ENCODE measurements around the gene TBC1D16.

TBC1D16 gene

GRCh38 chr17:79937391-79938335 lies 98.0 kb downstream of the TBC1D16 start:
- no peak for DNase-seq (ENCODE audit: low read depth)

GRCh38 chr17:79936641-79937381 lies 98.9 kb downstream of the TBC1D16 start:
- DNase-seq (ENCODE audit: low read depth): no peak

DNA sequence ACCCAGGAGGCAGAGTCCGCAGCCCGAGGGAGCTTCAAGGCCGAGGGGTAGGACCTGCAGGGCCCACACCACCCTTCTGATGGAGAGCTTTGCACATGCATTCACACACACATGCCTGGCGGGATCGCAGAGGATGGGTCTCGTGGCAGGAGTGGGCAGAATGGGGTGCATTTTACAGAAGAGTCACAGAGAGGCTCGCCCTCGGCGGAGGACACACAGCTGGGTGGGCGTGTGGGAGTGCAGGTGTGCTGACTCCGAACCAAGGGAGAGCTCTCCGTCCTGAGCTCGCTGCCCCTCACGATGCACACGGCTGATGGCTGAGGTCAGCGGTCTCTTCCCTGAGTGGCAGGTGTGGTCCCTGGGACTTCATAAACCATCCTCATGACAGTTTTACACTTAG lies 99.6 kb downstream of the TBC1D16 start:
- DNase-seq (ENCODE audit: low read depth): no peak

- no peak for DNase-seq (ENCODE audit: low read depth)
Observed at GRCh38 chr17:79935197-79935885, 100.3 kb downstream of the TBC1D16 start.

- DNase-seq (ENCODE audit: low read depth): no peak
Observed at GRCh38 chr17:79934653-79934970, 101.1 kb downstream of the TBC1D16 start.

GRCh38 chr17:79933863-79934652 lies 101.6 kb downstream of the TBC1D16 start:
- no peak for DNase-seq (ENCODE audit: low read depth)

DNA sequence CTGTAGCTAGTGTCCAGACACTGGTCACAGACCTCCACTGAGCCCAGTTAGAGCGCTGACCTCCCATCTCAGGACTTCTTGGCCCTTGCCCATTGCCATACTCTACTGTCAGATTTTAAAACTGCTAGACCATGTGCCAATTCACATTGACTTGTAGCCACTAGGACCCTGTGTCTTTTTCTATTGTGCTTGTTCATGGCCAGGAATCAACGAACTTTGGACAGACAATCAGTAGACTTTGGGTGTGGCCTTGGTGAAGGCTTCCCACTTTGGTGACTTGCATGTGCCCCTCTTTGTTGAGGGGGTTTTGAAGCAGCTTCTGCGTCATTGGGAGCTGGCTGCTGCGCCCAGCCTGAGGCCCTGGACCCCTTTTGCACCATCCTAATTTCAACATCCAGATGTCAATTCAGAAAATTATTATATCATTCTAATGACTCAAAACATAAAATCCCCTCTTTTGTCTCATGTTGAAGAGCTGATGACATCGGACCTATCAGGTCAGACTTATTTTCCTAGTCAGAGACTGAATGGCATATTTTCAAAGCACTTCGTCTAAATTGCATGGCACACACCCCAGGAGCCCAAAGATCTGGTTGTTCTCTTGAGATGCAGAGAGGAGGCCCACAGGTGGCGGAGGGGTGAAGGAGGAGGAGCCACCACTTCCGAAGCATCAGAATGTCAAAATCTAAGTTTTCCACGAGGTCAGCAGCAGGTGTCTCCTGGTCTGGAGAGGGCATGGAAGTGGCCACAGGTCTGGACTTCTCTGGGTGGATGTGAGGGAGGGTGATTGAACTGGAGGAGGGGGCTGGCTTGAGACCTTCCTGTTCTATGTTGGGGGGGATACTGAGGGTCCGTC lies 103.0 kb downstream of the TBC1D16 start:
- DNase-seq (ENCODE audit: low read depth): no peak

DNA sequence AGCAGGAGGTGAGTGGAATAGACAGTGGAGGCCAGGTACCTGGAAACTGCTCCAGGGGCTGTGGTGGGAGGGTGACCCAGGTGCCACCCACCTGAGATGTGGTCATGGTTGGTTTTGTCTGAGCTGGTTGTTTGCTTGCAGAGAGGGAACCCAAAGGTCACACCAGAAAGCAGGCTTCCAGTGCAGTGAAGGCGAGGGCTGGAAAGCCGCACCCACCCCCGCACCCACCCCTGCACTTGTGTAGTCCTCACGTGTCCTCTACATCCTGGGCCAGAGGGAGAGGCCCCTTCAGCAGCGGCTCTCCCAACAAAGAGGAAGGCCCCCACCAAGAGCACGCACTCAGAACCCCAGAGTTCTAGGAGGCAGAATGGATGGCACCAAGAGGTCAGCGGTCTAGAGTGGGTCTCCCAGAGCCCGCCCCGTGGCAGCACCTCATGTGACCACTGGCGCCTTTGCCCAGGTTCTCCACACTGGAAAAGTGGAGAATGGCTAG lies 103.8 kb downstream of the TBC1D16 start:
- DNase-seq (ENCODE audit: low read depth): no peak

DNA sequence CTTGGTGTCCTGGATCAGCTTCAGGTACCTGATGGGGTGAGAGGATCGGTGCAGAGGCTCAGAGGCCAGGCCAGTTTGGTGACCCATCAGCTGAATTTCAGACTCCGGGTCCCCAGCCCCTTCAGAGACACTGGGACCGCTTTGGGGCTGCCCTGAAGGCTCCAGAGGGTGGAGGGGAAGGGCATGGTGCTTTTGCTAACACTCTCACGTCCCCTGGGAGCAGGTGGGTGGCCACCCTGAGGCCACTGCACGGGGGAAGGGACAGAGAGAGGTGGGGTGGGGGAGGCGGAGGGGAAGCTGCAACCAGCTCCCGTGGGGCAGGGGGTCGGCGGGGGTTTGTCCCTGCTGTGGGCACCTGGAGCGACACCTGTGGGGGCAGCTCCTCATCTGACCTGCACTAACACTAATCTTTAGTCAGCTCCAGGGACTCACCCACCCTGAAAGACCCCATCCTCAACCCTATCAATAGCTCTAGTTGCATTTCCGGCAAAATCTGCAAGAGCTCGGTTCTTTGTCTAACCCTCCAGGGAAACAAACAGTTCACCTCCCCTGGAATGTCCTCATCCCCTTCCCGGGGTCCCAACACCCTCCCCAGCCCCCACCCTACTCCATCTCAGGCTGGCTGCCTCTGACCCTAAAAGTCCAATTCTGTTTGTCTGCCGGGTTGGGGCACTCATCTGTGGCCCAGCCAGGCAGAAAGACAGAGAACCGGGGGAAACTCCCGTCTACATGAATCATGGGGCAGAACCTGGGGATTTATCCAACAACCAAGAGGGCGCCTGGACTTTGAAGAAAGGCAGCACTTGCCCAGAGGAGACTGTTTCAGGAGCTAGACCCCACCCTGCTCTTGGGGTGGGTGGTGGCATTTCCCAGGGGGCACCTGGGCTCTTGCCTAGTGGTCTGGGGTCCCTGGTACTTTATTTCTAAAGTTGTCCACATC lies 104.5 kb downstream of the TBC1D16 start:
- no peak for DNase-seq (ENCODE audit: low read depth)

DNA sequence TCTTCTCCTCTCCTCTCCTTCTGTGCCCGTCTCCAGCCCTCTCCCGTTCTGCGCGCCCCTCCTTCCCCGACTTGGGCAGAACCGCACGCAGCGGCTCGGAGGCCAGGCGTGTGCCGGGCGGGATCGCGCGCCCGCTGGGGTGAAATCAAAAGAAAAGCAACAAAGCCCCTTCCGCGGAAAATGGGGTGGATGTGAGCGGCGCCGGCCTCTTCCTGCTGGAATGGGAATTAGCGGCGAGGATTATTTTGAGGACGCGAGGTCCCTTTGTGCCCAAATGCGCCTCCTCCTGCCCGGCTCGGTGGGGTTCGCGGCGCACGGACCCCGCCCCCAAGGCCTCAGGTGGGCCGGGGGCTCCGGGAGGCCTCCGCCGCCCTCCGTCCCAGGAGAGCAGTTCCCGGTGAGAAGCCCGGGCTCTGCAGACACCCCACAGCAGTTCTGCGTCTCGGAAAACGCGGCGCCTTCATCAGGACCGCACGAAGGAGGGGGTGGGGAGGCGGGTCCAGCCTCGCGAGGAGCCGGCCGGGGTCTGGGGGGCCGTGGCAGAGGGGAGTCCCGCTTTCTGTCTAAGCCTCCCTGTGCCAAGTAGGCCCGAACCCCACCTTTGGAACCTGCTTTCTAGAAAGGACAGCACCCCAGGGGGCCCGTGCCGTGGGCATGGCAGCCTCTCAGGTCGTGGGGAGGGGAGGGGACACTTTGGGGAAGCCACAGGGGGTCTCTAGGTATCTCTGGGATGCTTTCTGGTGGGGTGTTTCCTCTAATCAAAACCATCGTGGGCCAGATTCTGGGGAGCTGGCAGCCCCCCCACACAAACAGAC lies 105.4 kb downstream of the TBC1D16 start:
- no peak for DNase-seq (ENCODE audit: low read depth)

- no peak for DNase-seq (ENCODE audit: low read depth)
Observed at GRCh38 chr17:79929257-79930061, 106.2 kb downstream of the TBC1D16 start.

- DNase-seq (ENCODE audit: low read depth): no peak
Observed at GRCh38 chr17:79928502-79929256, 107.0 kb downstream of the TBC1D16 start.

- DNase-seq (ENCODE audit: low read depth): no peak
Observed at GRCh38 chr17:79927688-79928501, 107.8 kb downstream of the TBC1D16 start.

DNA sequence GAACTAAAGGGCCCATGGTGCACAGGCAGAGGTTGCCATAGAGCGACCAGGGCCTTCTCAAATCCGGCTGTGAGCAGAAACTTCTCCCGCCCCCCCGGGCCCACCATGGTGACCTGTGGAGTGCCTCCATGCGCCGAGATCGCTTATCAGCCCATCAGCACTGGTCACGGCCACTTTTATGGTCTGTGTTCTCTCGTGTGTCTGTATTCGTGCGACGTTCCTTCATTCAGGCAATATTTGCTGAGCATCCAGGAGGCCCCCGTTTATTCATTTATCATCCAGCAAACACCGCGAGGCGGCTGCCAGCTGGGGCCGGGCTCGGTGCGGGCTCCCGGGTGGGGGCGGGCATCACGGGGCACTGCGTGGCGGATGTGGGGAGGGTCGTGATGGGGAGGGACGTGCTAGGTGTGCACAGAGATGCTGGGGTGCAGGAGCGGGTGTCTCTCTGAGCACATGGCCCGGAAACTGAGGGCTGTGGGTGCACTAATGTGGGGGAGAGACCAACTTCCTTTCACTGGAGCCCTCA lies 108.5 kb downstream of the TBC1D16 start:
- DNase-seq (ENCODE audit: low read depth): no peak

GRCh38 chr17:79926605-79927135 lies 109.0 kb downstream of the TBC1D16 start:
- DNase-seq (ENCODE audit: low read depth): no peak

DNA sequence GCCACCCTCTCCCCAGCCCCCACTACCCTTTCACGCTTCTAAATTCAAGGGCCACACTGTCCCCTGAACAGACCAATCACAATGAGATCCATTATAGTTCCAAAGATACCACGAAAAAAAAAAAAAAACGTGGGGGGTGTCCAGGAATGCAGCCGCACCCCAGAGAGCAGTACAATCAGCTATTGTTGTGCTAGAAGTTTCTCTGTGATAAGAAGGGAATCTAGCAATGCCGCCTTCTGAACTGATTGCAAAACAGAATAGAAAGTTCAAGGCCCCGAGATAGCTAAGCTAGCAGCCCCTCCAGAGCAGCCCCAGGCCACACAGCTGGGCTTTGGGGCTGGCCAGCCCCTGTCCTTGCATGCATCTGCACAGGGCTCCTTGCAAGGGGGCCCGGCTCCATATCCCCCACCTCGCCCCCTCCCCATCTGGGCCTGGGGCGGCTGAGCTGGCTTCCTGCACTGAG lies 109.5 kb downstream of the TBC1D16 start:
- no peak for DNase-seq (ENCODE audit: low read depth)

Data from activated T-cell treated with anti-CD3 and anti-CD28 coated beads for 48 hours (primary cell).